ENCODE data around the gene CNKSR2. TPM values are rescaled to one million over a fixed set of nuclear protein-coding genes. Genes with fewer than 3 reads are reported as not detected.

The CNKSR2 gene
- total RNA-seq, 1 experiment from 2014 or later, result 0.07 TPM

DNA sequence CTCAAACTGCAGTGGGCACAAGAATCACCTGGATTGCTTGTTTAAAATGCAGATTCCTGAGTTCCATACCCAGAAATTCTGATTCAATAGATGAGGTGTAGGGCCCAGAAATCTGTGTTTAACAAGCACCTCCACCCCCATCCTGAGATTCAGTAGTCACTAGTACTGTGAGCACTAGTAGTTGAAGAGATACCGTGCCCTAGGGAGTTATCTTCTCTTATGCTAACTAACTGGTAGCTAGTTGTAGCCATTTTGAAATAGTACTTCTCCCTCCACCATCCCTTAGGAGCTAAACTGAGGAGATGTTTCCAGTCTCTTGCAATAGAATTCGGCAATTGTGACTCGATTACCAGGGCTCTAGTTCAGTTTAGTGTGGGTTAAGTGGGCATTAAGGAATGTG lies 265.6 kb downstream of the CNKSR2 start:
- DNase-seq, result no peak
- Histone ChIP-seq H3K36me3 (no peaks in the 10 kb centered on the region), H3K9me3 (no peaks in the 10 kb centered on the region), H3K27me3 (no peaks in the 10 kb centered on the region), H3K4me3 (no peak overlapping the region)

DNA sequence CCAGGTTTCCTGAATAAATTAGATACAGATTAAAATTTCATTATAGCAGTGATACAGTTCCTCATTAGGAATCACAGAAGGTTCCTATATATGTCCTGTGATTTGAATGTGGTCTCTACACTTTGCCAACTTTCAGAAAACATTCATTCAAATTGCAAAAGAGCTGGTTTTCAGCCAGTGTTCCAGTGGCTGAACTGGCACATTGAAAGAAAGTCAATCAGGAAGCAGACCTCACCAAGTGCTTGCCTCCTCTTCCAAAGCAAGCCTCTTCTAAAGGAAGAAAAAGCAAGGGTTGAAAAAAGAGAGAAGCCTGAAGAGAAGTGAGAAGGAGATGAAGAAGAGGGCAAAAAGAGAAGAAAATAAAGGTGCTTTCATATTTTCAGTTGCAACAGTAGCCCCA lies 271.2 kb downstream of the CNKSR2 start:
- Histone ChIP-seq H3K4me3 (no peak overlapping the region), H3K36me3 (no peaks in the 10 kb centered on the region), H3K27me3 (no peaks in the 10 kb centered on the region), H3K9me3 (no peaks in the 10 kb centered on the region)
- DNase-seq, result no peak

DNA sequence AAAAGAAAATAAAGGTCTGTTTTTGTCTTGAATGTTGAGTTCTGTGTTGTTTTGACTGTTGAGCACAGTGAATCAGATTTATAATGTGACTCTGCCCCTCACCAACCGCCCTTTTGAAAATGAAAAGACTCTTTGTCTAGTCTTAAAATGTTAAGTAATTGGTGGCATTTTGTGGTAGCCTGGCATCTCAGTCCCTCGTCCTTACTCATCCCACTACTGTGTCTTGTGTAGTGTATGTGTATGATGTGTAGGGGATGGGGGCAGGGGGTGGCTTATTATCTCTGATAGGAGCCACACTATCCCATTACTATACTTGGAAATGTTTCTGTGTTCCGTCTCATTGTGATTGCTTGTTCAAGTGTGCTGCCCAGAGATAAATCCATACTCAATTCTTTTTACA lies 271.7 kb downstream of the CNKSR2 start:
- Histone ChIP-seq H3K36me3 (no peaks in the 10 kb centered on the region), H3K27me3 (no peaks in the 10 kb centered on the region), H3K4me3 (no peak overlapping the region), H3K9me3 (no peaks in the 10 kb centered on the region)
- DNase-seq, result no peak

DNA sequence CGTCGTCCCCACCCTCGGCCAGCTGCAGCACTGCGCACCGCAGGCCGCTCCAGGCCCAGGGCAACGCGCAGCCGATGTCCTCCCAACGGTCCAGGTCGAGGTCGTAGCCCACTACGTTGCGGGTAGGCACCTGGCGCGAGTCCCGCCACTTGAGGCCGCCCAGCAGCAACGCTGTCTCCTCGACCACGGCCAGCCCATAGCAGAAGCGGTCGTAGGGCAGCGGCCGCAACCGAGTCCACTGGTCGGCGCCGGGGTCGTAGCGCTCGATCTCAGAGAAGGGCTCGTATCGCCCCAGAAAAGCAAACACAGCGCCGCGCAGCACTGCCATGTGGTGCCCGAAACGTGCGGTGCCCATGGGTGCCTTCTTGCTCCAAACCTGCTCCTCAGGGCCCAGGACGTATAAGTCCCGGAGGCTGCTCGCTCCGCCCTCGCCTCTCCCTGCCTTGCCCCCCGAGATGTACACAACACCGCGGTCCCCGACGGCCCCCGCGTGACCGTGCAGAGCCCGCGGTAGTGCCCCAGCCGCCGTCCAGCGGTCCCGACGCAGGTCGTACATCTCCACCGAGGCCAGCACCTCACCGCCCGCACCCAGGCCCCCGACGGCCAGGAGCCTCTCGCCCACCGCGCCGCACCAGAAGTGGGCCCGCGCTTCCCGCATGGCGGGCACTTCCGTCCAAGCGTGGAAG lies 281.8 kb downstream of the CNKSR2 start:
- Histone ChIP-seq H3K36me3 (no peaks in the 10 kb centered on the region), H3K4me3 (no peak overlapping the region), H3K27me3 (no peaks in the 10 kb centered on the region), H3K9me3 (no peaks in the 10 kb centered on the region)
- DNase-seq, result no peak

DNA sequence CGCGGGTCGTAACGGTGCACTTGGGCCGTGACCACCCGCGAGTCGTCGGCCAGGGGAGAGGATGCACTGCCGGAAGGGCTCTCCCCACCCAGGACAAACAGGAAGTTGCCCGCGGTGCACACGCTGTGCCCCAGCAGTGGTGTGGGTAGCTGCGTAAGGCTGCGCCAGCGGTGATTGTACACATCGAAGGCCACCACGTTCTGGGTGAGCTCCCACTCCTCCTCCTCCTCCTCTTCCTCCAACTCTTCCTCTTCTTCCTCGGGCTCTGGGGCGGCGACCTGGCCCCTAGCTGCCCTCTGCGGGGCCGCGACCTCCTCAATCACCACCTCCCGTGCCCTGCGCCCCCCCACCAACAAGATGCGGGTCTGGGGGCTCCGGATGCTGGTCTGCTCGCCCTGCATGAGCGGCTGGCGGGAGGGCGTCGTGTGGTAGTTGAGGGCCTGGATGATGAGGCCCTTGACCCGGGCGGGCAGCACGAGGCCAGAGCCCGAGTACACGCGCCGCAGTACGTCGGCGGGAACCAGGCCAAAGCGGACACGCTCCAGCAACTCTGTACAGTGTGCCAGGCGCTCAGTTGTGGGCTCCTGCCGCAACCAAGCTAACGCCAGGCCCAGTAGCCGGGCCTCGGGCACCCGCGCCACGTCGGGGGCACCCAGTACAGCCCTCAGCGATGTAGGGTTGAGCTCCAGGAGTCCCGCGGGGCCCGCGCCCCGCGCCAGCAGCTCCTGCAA lies 282.5 kb downstream of the CNKSR2 start:
- DNase-seq, result no peak
- Histone ChIP-seq H3K27me3 (no peaks in the 10 kb centered on the region), H3K36me3 (no peaks in the 10 kb centered on the region), H3K9me3 (no peaks in the 10 kb centered on the region), H3K4me3 (no peak overlapping the region)

DNA sequence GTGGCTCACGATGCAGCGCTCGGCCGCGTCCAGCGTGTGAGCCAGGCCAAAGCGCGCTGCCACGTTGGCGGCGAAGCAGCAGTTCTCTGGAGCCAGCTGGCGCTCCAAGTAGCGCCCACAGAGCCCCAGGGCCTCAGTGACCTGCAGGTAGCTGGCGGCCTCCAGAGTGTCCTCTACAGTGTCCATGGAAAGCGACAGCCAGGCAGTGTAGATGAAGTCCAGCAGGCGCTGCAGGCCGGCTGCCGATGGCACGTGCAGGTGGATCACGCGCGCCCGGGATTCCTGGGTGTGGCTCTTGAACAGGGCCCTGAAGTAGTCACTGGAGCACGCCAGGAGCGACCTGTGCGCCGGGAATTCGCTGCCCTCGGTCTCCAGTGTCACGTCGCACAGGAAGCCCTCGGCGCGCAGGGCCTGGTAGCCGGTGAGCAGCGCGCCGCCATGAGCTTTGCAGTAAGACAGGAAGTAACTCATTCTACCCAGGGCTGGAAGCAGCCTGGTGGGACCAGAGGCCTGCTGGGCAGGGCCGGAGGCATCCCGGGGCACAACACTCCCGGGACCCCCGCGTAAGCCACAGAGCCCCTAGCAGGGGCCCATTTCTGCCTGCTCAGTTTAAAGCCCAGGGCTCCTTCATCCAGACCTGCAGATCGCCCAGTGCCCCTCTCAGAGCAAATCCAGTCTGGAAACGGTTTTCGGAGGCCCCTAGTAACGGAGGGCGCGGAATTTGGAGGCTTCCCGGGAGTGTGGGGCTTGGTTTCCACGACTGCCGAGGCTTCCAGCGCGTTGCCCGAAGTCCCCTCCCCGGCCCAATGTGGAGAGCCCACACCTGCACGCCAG lies 283.3 kb downstream of the CNKSR2 start:
- DNase-seq, result no peak
- no peaks in the 10 kb centered on the region for H3K36me3 ChIP-seq
- no peaks in the 10 kb centered on the region for H3K9me3 ChIP-seq
- no peak overlapping the region for H3K4me3 ChIP-seq
- H3K27me3 ChIP-seq, result no peaks in the 10 kb centered on the region

DNA sequence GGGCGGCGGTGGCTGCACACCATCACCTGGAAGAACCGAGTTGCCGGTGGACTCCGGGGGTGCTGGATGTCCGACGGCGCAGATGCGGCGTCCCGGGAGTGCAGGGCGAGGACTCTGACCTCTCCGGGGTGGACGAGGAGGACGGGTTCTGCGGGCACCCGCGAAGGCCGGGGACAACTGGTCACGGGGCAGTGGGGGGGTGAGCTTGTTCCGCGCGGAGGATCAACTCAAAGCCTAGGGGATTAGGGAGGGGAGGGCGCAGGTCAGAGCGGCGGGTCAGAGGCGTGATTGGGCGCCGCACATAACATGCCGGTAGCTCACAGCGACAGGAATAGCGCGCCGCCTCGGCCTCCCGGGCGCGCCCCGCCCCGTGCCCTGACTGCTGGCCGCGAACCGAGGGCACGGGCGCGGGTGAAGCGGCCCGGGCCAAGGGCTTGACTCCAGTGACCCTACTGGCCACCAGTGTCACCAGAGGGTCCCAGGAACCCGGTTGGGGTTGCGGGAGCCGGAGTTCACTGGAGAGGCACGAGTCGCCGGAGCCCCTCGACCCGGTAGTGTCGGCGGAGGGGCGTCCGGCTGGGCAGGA lies 284.0 kb downstream of the CNKSR2 start, which contains the start of gene KLHL34:
Gene KLHL34, minus strand, starts transcription at position 179 of the 586 bp plus-strand sequence. CDS start 542 bp downstream, outside the sequence.
- no peak for DNase-seq
- Histone ChIP-seq H3K4me3 (no peak within 1 kb of the TSS), H3K27me3 (no peaks in the 10 kb centered on the region), H3K36me3 (no peaks in the 10 kb centered on the region), H3K9me3 (no peaks in the 10 kb centered on the region)

DNA sequence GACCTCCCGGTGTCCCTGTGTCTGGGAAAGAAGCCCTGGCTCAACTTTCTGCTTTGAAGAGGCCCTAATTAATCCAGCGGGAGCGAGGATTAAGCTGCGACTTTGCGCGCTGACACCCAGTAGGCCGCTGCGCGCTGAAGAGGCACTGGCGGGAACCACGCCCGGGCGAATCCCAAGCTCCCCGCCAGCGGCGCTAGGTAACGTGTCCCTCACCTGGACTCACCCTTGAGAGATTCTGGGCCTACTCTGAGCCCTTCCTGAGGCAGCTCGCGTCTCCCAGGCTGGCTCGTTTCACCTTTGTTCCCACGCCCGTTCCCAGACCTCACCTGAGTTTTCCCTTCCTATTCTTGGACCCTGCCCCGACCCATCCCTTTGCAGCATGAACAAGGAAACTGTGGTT lies 284.5 kb downstream of the CNKSR2 start:
- H3K9me3 ChIP-seq, result no peaks in the 10 kb centered on the region
- no peak overlapping the region for H3K4me3 ChIP-seq
- DNase-seq, result no peak
- no peaks in the 10 kb centered on the region for H3K36me3 ChIP-seq
- no peaks in the 10 kb centered on the region for H3K27me3 ChIP-seq

DNA sequence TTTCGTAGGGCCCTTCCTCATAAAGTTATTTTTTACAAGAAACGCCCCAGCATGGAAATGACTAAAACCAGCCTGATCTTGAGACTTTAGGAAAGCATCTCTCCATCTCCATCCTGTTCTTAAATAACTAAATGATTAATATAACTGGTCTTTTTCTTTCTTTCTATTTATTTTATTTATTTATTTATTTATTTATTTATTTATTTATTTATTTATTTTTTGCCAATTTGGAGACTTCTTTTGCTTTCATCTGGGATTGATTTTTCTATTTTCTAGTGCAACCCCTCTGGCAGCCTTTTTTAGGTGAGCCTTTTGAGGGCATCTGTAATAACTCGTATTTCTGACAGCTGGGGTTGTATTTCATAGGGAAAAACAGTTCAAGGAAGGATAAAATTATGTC lies 285.1 kb downstream of the CNKSR2 start:
- H3K27me3 ChIP-seq, result no peaks in the 10 kb centered on the region
- H3K9me3 ChIP-seq, result no peaks in the 10 kb centered on the region
- no peak overlapping the region for H3K4me3 ChIP-seq
- no peaks in the 10 kb centered on the region for H3K36me3 ChIP-seq
- no peak for DNase-seq

DNA sequence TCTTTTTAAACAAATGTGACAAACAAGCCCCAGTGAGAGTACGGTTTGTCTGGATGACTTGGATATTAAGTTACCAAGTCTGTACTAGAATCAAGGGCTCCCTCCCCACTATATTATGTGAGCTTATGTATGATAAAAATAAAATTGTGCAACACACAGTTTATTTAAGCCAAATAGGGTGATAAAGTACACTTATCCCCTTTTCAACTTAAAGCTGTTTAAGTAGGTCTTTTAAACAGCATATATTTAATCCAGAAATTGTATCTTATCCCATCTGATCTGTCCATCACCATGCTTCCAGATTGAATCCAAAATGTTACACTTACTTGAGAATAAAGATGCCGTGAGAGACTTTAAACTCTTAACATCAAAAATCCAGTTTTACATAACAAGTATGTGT lies 285.9 kb downstream of the CNKSR2 start:
- Histone ChIP-seq H3K4me3 (no peak overlapping the region), H3K36me3 (no peaks in the 10 kb centered on the region), H3K27me3 (no peaks in the 10 kb centered on the region), H3K9me3 (no peaks in the 10 kb centered on the region)
- no peak for DNase-seq

DNA sequence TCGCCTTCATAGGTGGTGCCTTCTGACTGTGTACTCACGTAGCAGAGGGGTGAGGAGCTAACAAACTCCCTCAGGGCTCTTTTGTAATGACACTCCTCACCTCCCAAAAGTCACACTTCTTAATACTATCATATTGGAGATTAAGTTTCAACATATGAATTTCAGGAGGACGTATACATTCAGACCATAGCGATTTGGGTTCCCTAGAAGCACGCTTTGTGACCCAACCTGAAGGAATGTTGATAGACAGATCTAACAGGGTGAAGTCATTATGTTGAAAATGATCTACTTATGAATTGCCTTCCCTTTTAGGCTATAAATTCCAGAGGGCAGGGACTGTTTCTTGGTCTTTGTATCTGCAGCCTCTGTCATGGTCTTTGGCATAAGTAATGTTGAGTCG lies 287.1 kb downstream of the CNKSR2 start:
- Histone ChIP-seq H3K27me3 (no peaks in the 10 kb centered on the region), H3K9me3 (no peaks in the 10 kb centered on the region), H3K4me3 (no peak overlapping the region), H3K36me3 (no peaks in the 10 kb centered on the region)
- DNase-seq, result no peak

DNA sequence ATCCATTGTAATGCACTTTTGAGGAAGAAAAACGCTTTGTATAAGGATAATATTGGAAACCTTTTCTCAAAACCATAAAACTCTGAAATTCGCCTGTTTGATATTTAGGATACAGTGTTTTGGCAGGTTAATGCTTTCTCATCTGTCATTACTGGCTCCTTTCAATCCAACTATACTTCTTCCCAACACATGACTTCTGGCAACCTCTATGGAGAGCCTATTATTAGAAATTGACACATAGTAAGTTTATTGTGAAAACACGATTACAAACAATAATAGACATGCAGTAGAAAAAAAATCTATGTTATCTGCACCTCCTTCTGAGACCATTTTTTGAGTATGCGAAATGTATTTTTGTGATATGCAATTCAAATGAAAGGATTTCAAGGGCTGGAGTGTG lies 288.5 kb downstream of the CNKSR2 start:
- Histone ChIP-seq H3K9me3 (no peaks in the 10 kb centered on the region), H3K27me3 (no peaks in the 10 kb centered on the region), H3K4me3 (no peak overlapping the region), H3K36me3 (no peaks in the 10 kb centered on the region)
- no peak for DNase-seq

DNA sequence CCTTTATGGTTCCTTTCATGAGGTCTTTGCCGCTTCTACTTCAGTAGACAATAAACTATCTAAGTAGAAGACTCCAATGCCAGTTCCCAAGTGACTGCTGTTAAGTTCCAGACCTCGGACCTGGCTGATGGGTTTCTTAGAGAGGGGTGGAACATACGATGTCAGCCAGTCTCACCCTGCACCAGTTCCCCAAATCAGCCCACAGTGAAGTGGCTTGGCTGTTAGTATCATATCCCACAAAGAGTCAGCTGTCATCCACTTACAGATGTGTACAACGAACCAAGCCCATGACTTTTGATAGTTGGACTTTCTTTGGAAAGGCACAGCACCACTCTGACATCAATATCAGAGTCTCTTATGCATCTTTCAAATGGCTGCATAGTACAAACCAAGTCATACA lies 292.0 kb downstream of the CNKSR2 start:
- Histone ChIP-seq H3K27me3 (no peaks in the 10 kb centered on the region), H3K4me3 (no peak overlapping the region), H3K36me3 (no peaks in the 10 kb centered on the region), H3K9me3 (no peaks in the 10 kb centered on the region)
- DNase-seq, result no peak

DNA sequence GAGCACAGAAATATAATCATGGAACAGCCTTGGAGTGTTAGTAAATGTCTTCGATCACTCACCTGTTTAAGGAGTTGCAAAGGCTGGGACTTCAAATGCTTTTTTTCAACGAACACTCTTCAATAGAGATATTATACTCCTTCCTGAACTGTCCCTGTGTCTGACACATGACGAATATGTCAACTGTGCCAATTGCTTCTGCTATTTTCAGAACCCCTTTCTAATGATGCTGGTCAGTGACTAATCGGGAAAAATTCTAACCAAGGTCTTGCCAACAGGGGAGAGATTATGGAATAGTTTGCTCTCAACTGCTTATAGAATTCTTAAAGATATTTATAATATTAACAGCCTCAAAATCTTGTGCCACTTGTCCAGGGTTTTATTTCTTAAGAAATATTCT lies 292.5 kb downstream of the CNKSR2 start:
- Histone ChIP-seq H3K27me3 (no peaks in the 10 kb centered on the region), H3K9me3 (no peaks in the 10 kb centered on the region), H3K4me3 (no peak overlapping the region), H3K36me3 (no peaks in the 10 kb centered on the region)
- no peak for DNase-seq

DNA sequence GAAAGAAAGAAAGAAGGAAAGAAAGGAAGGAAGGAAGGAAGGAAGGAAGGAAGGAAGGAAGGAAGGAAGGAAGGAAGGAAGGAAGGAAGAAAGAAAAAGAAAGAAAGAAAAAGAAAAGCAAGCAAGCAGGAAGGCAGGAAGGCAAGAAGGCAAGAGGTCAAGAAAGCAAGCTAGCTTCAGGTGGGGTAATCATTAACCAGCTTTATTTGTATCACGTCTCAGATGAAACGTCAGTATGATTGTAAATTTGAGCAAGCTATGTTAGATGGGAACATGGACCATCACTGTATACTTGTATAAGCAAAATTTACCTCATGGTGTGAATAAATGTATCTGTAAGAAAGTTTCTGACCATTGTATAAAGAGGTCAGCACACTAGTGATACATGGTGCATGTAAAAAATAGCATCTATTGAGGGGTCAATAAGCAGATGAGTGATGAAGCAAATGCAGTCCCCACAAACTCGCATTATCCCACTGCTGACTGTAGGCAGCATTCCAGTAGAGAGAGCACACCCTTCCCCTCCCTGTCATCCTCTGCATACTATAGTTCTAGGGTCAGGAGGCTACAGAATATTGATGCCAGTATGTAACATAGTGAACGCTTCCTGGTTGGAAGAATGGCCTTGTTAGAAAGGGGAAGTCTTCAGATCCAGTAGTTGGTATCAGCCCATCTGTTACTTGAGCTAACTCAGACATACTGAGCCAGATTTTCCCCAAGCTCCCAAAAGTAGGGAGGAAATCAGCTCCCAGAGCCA lies 300.4 kb downstream of the CNKSR2 start:
- DNase-seq, result no peak
- H3K27me3 ChIP-seq, result no peaks in the 10 kb centered on the region
- no peaks in the 10 kb centered on the region for H3K9me3 ChIP-seq
- no peak overlapping the region for H3K4me3 ChIP-seq
- no peaks in the 10 kb centered on the region for H3K36me3 ChIP-seq

DNA sequence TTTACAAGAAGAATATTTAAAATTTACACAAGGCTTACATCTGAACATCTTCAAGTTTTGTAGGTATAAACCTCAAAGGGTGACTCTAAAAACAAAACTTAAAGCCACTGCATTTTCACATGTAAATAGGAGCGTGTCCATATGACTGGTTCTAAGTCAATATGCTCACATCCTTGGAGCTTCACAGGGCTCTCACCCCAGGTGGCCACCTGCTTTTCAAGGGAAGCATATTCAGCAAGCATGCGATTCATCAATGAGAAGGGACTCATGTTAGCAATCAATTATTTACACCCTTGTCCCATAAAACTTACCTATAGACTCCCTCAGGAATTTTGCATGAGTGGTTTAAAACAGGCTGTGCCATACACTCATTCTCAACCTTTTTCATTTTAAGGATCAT lies 301.7 kb downstream of the CNKSR2 start:
- Histone ChIP-seq H3K36me3 (no peaks in the 10 kb centered on the region), H3K9me3 (no peaks in the 10 kb centered on the region), H3K27me3 (no peaks in the 10 kb centered on the region), H3K4me3 (no peak overlapping the region)
- DNase-seq, result no peak

All from MG63 (cell line).